ENCODE results near the gene LRRC8C.
A peak's percentile ranks its signal among the peaks of the same experiment; 100 is the strongest.

Gene LRRC8C

DNA sequence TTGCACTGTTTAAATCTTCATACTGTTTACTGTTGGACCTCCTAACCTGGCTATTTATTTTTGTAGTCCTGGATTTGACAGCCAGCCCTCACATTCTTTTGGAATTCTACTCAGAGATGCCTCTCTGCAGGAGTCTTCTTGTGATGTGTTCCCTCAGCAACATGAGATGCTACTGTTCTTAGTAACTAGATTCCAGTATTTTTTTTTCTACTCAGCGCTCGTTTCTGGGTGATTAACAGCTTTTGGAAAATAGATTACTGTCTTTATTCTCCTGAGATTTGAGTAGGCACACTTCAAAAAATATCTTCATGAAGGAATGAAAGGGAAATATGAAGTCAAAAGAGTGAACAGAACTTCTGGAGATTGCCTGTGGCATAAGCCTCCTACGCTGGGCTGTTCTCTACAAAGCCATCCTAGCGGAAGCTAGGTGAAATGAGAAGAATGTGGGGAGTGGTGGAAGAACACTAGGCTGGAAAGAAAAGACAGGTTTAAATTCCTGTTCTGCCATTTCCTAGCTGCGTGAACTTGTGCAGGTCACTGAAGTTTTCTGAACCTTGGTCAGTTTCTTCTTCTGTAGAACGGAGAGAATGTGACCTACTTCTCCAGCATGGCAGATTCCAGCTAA, 75.9 kb downstream of the LRRC8C start:
- no peak for DNase-seq

DNA sequence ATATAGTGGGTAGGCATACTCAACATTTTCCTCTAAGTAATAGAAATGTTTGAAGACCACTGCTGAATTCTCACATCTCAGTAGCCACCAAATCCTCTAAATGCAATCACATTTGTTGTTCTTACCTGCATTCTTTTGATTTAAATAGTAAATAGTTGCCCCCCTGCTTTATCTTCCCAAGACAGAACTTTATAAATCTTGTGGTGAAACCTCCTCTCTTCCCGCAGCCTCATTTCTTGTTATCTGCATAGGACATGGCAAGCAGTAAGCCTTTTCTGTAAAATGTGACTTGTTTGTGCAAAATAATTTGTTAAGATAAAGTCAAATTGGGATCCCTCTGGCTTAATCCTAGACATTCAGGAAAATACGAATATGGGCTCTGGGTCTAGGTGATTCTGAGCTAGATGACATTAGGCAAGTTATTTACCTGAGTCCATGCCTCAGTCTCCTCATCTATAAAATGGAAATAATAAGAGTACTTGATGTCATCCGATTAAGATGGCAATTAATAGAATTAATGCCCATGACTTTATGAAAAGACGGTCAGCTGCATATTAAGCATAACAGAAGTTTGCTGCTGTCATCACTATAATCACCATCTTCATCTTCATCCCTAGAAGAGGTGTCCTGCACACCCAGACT, 77.7 kb downstream of the LRRC8C start:
- DNase-seq, result peak; percentile 71

GRCh38 chr1:89711140-89711778, 78.3 kb downstream of the LRRC8C start:
- no peak for DNase-seq

DNA sequence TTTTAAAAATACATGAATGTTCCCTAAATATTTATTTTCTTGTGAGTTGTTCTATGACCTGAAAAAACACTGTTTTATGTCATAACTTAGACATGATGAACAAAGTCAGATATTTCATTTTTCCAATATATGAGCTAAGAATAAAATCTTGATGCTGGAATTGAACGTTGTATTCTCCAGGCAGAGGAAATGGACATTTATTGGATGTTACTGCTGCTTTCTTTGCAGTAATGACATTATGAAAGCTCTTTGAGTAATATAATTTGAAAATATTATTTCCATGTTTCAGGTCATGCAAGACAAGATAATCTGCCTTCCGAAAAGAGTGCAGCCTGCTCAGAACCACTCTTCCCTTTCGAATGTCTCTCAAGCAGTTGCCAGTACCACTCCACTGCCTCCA, 79.5 kb downstream of the LRRC8C start:
- no peak for DNase-seq

GRCh38 chr1:89715677-89716076, 82.8 kb downstream of the LRRC8C start:
- no peak for DNase-seq

DNA sequence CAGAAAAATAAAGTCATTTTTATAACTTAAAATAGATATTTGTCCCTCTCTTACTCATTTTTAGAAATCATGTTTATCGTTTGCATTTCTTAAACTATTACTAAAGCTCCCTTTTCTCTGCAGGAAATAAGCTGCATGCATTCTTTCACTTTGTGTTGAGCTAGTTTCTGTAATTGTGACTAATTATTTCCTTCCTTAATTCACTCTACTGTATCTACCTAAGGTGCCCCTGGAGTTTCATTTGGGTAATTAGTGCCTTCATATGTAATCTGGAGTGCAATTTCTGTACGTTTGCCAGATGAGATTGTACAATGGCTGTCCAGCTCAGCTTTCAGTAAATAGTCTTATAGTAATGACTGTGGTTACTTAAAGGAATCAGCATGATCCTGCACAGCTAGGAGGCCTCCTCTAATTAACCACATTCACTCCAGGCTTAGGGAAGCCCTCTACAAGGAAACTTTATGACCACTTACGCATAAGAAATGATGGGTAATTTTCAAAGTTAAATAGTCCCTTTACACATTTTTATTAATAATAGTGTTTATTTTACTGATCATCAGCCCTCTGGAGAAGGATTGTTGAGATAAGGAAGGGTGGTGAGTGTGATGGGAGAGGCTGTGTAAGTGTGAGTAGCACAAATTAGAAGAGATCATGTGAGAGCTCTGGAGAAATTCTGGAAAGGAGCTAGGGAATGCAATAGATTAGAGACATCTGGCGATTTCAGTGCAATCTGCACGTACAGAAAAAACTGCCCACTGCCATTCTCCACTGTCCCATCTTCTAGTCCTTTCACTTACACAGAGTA, 86.8 kb downstream of the LRRC8C start:
- DNase-seq, result peak; percentile 57

DNA sequence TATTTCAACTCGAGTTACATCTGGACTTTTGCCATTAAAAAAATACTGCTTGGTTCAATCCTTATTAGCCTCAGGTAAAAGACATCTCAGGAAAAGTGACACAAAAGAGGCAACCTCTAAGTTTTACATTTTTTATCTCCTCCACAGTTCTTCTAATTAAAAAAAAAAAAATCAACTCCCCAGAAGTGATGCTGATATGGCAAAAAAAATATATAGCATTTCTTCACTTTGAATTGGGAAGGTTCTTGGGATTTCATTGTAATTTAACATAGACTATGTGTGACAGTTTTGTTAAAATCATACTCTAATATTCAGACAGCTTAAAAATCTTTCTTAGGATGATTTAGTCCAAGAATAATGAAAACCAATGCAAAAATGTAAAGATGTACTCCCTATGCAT, 87.9 kb downstream of the LRRC8C start:
- DNase-seq, result no peak

- peak; percentile 59 for DNase-seq
These were observed 88.4 kb downstream of the LRRC8C start for GRCh38 chr1:89721351-89721750.

DNA sequence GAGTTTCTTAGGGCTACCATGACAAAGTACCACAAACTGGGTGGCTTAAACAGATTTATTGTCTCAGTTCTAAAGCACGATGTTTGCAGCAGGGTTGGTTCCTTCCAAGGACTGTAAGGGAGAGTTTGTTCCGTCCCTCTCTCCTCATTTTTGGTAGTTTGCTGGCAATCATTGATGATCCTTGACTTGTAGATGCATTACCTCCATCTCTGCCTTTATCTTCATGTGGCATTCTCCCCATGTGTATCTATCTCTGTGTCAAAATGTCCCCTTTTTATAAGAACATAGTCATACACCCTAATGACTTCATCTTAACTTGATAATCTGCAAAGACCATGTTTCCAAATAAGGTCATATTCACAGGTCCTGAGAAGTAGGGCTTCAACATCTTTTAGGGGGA, 90.2 kb downstream of the LRRC8C start:
- DNase-seq, result no peak

GRCh38 chr1:89723863-89724262, 90.9 kb downstream of the LRRC8C start:
- DNase-seq, result no peak

DNA sequence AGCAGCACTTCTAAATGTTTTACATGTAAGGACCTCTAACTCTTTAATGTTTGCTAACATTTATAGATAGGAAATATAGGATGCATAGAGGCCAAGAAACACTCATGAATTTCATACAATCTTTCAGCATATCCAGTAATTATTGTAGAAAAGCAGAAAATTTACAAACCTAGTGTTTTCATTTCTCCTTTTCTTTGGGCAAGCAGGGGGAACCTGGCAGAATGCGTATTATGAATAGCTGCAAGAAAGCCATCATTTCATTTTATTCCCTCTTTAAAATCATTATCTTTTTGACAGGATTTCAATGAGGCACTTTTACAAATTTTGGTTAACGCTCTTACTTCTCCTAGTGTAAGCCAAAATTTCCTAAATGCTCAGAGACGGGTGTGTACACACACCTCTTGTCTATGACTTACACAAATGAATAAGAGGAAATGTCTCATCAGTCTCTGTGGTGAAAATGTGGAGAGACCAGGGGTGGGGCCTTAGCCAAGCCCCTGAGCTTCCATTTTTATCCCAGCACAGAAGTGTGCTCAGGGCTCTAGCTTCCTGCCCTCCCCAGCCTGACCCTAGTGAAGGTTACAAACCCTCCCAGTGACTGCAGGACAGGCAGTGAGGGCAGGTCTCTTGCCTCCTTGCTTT, 91.6 kb downstream of the LRRC8C start:
- no peak for DNase-seq

GRCh38 chr1:89725011-89725370, 92.1 kb downstream of the LRRC8C start:
- DNase-seq, result no peak

GRCh38 chr1:89725631-89726030, 92.7 kb downstream of the LRRC8C start:
- no peak for DNase-seq

- DNase-seq, result no peak
These were observed 94.8 kb downstream of the LRRC8C start for GRCh38 chr1:89727517-89728312.

GRCh38 chr1:89728381-89728780, 95.5 kb downstream of the LRRC8C start:
- DNase-seq, result peak; percentile 27

- no peak for DNase-seq
These were observed 99.3 kb downstream of the LRRC8C start for GRCh38 chr1:89732206-89732605.

- DNase-seq, result no peak
These were observed 99.8 kb downstream of the LRRC8C start for GRCh38 chr1:89732643-89733222.

- no peak for DNase-seq
These were observed 100.8 kb downstream of the LRRC8C start for GRCh38 chr1:89733748-89734147.

GRCh38 chr1:89734442-89734841, 101.5 kb downstream of the LRRC8C start:
- no peak for DNase-seq

DNA sequence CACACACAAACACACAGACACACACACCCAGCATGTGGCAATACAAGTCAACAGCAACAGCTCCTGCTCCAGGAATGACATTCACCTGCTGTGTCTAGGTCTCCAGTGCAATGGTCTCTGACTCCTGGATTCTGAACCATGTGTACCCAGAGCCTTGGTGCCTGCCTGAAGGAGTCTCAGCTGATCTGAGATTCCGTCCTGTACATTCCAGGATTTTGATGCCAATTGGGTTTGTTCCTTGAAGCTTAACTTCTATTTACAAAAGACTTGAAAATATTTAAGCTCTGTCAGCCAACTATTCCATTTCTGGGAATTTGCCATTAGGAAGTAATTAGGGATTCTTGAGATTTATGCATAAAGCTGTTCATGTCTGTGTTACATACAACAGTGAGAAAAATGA, 102.6 kb downstream of the LRRC8C start:
- DNase-seq, result no peak

DNA sequence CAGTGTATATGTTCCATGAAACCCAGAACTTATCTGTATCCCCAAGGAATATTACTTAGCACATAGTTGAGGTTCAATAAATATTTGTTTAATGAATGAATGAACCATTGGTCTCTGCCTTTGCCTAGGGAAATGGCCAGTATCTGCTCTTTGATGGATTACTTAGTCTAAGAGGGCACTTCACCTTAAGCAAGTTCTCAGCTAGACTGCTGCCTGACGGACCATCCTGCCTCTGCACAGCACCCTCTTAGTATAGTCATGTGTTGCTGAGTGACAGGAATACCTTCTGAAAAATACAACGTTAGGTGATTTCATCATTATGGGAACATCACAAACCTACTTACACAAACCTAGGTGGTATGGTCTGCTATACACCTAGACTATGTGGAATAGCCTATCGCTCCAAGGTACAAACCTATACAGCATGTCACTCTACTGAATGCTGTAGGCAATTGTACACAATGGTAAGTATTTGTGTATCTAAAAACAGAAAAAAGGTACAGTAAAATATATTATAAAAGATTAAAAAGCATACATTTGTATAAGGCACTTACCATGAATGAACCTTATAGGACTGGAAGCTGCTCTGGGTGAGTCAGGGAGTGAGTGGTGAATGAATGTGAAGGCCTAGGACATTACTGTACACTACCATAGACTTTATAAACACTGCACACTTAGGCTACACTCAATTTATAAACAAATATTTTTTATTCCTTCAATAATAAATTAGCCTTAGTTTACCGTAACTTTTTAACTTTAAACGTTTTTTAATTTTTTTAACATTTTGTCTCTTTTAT, 104.2 kb downstream of the LRRC8C start:
- no peak for DNase-seq
